ENCODE data around the gene EGFR.

Gene EGFR

DNA sequence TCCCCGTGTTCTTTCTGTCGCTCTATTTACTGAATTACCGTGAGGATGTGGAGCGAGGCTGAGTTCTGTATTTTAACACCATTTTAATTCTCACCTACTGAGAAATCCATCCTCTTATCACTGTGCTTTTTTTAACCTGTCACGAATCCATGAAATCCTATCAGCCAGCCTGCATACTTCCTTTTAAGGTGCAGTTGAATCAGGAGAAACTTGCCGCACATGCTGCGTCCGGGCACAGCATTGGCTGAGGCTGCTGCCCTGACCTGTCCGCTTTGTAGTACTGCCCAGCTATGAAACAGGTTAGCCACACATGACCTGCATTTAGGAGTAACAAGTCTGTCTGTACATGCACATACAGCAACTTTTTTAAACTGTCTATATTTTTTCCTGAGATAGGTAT lies 82.5 kb downstream of the EGFR start:
- DNase-seq (ENCODE audit: low read depth), result no peak

GRCh38 chr7:55104123-55104522 lies 85.3 kb downstream of the EGFR start:
- no peak for DNase-seq (ENCODE audit: low read depth)

DNA sequence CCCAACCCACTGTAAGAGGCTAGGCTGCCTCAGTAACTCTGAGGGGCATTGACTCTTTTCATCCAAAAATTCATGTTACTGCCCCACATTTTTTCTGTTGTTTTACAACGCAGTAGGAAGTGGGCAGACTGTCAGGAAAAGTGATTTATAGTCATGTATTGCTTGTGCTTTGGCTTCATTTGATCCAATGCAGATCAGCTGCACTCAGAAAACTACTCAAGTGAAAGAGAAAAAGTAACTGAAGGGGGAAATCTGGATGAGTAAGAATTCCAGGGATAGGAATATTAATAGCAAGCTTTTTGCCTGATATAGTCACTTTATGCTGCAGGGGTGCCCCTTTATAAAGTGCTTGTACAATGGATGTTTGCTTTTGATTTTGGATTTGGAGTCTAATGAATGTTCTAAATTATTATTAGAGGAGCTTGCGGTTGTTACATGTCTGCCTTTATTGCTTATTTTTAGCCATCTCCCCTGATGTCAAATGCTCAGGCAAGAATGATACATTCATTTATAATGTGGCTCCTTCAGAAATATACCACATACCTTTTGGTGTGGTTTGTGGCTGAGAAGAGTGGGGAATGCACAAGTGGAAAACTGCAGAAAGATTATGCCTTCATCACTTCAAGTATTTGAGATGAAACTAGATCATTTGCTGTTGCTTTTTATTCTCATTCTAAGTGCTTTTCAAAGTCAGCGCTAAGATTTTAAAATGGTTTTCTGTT lies 86.1 kb downstream of the EGFR start:
- DNase-seq (ENCODE audit: low read depth), result no peak

GRCh38 chr7:55105952-55106351 lies 87.1 kb downstream of the EGFR start:
- no peak for DNase-seq (ENCODE audit: low read depth)

DNA sequence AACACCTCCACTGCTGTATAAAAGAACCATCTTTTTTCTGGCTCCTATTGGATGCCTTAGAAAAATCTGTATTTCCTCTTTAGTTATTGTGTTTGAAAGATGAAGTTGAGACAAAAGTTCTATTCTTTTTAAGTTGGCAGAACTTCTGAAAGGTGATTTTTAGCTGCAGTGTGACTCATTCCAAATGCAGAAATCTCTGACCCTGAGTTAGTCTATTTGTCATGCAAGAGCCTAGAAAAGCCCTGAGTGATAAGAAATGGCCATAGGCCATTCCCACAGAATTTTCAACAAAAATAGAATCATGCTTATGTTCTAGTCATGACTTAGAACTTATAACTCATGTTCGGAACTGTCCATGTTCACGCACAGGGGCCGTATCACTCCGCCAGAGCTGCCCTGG lies 89.1 kb downstream of the EGFR start:
- DNase-seq (ENCODE audit: low read depth), result no peak

DNA sequence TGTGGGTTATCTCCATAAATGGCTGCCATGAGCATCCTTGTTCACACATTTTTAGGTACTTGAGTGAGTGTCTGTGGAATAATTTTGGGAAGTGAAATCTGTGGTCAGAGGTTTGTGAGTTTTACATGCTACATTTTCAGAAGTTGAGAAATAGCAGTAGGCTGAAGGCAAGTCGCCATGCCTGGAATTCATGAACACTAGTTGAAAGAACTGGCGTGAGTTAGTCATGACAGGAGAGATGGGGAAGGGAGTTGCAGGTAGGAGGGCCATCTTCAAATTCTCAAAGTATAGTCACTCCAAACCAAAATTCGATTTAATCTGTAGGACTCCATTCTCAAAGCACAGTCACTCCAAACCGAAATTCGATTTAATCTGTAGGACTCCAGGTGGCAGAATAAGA lies 89.6 kb downstream of the EGFR start:
- no peak for DNase-seq (ENCODE audit: low read depth)

GRCh38 chr7:55108818-55109217 lies 90.0 kb downstream of the EGFR start:
- no peak for DNase-seq (ENCODE audit: low read depth)

- DNase-seq (ENCODE audit: low read depth), result no peak
Measured at GRCh38 chr7:55109404-55110167, 90.8 kb downstream of the EGFR start.

- no peak for DNase-seq (ENCODE audit: low read depth)
Measured at GRCh38 chr7:55110282-55110992, 91.6 kb downstream of the EGFR start.

- no peak for DNase-seq (ENCODE audit: low read depth)
Measured at GRCh38 chr7:55110993-55111361, 92.2 kb downstream of the EGFR start.

DNA sequence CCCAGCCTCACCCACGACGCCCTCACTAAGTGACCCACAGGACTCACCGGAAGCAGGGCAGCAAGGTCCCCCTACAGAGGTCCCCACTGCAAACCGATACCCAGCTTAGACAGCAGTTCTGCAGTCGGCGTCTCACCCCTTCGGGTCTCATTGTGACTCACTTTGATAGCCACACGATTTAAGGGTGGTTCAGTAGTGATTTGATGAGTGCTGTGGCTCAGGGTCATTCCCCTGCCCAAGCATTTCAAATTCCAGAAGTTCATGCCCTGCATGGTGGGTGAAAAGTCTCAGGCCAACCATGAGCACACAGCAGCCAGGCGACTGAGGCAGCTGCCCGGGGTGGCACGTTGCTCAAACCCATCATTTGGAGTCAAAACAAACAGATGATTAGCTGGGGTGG lies 93.2 kb downstream of the EGFR start:
- DNase-seq (ENCODE audit: low read depth), result no peak

GRCh38 chr7:55113760-55114540 lies 95.1 kb downstream of the EGFR start:
- DNase-seq (ENCODE audit: low read depth), result no peak

GRCh38 chr7:55117286-55117685 lies 98.5 kb downstream of the EGFR start:
- DNase-seq (ENCODE audit: low read depth), result no peak

- DNase-seq (ENCODE audit: low read depth), result no peak
Measured at GRCh38 chr7:55118426-55118825, 99.6 kb downstream of the EGFR start.

DNA sequence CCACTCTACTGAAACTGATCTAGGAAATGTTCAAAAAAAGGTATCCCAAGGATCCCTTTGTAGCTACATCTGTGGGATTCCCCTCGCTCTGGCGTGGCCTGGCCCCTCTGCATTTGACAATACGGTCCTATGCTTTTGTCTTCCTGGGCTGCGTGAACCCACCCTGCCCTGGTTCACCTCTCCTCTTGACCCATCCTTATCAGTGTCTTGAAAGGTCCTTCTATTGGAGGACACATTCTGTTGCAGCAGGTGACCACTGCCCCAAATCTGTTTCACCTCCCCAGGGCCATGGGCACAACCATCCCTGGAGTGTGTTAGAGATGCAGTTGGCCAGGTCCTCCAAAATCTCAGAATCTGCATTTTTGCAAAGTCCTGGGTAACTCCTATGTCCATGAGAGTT lies 100.8 kb downstream of the EGFR start:
- no peak for DNase-seq (ENCODE audit: low read depth)

DNA sequence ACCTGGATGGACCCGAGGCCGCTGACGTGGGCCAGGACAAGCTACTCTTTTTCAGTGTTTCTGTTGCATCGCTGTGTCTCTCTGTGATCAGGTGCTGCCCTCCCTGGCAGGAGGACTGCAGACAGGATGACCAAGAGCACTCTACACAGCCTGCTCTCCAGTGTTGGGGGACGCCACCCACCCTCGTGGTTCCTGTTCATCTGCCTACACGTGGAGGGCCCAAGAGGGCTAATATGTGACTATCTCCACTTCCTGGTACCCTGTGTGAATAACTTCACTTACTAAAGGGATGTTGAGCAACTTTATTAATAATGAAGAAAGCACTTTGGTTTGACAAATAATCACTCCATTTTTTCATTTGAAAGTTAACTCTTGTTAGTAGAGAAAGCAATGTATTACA lies 101.3 kb downstream of the EGFR start:
- DNase-seq (ENCODE audit: low read depth), result no peak

DNA sequence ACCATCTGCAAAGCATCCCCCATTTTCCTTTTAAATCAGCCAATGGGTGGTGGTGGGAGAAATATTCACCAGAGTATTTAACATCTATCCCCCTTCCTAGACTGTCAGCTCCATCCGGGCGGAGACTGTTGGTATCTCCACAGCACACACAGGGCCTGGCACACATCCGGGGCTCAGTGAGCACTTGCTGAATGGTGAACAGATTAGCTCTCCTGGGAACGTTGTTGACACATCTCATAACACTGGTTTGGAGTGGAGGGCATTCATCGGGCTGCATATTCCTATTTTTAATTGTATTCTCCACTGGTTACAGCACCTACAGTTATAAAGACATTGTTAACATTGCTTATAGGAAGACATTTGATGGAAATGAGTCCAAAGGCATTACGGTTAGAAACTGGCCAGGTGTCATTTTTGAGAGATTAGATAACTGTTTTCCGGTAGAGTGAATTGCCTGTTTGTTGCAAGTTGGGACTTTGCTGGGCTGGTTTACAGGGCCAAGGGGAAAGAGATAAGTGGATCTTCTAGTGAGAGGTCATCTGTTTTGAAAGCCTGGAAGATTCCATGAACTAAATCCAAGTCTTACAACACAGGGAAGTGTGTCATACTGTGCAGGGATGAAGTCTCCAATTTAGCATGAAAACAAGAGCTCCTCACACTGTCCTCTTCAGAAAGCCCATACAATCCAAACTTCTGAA lies 101.8 kb downstream of the EGFR start:
- DNase-seq (ENCODE audit: low read depth), result no peak

- DNase-seq (ENCODE audit: low read depth), result no peak
Measured at GRCh38 chr7:55121249-55121648, 102.4 kb downstream of the EGFR start.

GRCh38 chr7:55122263-55122662 lies 103.4 kb downstream of the EGFR start:
- no peak for DNase-seq (ENCODE audit: low read depth)

- DNase-seq (ENCODE audit: low read depth), result no peak
Measured at GRCh38 chr7:55124989-55125875, 106.4 kb downstream of the EGFR start.

DNA sequence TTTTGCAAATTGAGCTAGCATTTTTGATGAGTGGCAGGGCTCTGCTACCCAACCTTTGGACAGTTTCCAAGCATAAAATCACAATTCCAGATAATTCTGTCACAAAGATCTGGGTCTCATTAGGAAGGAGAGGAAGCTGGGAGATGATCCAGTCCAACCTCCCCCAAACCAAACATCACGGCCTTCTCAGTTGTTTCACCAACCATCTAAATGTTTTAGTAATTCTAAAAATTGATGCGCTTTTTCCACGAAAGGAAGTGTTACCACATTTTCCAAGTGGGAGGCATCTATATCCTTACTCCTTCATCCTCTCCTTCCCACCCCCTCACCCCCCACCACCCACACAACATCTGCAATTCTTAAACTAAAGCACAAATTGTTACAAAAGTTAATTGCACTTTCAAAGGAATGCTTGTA lies 108.3 kb downstream of the EGFR start:
- DNase-seq (ENCODE audit: low read depth), result no peak
